GM18517 (cell line): ENCODE measurements around the gene ZBTB12.
"Not testable (repeated sequence)": the region's sequence is repeated elsewhere in the genome, so short reads cannot be mapped to it uniquely, and the experiment has no call there.

Experiments
- ATAC-seq: cut with Tn5 transposase; IDR thresholded peaks from one replicate; pipeline ENCODE4 v1.9.1; 2021; ENCODE audit warnings: mild to moderate bottlenecking, moderate library complexity; ENCODE audit not compliant: unreplicated experiment

ZBTB12 gene, protein sequence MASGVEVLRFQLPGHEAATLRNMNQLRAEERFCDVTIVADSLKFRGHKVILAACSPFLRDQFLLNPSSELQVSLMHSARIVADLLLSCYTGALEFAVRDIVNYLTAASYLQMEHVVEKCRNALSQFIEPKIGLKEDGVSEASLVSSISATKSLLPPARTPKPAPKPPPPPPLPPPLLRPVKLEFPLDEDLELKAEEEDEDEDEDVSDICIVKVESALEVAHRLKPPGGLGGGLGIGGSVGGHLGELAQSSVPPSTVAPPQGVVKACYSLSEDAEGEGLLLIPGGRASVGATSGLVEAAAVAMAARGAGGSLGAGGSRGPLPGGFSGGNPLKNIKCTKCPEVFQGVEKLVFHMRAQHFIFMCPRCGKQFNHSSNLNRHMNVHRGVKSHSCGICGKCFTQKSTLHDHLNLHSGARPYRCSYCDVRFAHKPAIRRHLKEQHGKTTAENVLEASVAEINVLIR

DNA sequence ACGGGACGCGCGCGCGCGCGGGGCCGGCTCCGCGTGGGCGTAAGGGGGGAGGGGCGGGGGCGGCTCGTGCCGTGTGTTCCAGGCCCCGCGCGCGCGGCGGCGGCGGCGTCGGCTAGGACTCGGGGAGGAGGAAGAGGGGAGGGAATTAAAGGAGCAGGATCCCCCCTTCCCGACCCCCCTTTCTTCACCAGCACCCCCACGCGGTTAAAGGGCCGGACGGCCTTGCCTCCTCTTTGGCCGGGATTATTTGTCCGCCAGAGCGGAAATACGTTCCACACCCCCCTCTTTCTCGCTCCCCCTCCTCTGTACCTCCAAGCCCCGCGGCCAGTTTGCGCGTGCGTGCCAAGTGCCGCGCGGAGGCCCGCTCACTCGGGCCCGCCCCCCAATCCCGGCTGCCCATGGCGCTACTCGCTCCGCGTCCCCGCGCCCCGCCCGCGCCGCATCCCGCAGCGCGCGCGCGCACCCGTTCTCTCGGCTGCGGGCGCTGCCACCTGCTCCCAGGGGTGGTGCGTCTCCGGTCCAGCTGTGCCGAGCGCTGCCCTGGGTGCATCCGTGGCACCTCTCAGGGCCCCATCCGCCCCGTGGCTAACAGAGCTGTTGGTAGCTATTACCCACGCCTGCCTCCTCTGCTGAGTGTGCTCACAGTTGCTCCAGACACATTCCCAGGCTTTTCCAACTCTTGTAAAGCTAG, at the start of gene ZBTB12:
Gene ZBTB12, minus strand, starts transcription at position 134 of the 691 bp plus-strand sequence. CDS start 781 bp downstream, outside the sequence.
- ATAC-seq: no peak

DNA sequence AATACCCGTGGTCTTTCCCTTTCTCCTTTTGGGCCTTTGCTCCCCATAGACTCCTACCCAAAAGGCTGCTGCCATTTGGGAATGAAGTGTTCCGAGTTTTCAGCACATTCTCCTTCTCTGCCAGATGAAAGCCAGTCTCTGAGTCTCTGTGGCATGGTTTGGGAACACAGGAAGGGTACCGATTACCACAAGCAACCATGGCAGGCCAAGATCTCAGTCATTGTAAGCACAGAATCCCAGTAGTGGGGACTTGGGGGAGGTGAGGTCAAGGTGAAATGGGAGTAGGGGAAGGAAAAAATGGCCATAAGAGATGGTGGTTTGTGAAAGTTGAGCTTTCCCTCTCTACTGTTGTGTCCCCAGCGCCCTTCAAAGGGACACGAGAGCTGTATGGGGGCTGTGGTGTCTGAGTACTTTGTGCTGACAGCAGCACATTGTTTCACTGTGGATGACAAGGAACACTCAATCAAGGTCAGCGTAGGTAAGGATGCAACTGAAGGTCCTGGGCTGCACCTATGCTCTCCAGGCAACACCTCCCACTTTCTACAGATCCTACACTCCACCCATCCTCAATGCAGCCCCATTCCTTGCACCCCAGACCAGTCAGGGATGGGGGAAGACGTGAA, 48.2 kb upstream of the ZBTB12 start:
- no peak for ATAC-seq

DNA sequence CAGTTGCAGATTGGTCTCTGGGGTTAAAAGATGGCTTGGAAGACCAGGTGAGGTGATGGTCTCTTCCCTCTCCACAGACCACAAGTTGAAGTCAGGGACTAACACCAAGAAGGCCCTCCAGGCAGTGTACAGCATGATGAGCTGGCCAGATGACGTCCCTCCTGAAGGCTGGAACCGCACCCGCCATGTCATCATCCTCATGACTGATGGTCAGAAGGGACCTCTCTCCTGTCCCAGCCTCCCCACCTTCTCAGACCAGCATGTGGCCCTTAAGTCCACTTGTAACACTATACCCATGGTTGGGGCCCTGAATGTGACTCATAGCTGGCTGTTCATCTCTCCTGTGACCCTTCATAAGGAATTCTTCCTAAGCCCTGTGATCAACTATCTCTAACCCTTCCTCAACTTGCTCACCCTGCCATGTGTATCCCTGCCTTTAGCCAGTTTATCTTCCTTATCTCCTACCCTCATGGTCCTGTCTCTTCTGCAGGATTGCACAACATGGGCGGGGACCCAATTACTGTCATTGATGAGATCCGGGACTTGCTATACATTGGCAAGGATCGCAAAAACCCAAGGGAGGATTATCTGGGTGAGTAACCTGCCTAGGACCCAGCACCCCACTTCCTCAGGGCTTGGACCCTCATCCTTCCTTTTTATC, 47.0 kb upstream of the ZBTB12 start:
- no peak for ATAC-seq

DNA sequence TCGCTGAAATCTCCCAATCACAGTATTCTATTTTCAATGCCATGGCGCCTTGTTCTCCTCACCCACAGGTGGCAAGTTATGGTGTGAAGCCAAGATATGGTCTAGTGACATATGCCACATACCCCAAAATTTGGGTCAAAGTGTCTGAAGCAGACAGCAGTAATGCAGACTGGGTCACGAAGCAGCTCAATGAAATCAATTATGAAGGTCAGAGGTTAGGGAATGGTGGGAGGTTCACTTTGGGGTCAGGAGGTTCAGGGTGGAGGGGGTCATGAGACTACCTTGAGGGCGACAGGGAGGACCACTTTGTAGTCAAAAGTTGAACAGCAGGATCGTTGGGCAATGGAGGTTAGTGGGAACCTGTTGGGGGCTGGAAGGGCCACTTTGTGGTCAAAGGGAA, 46.4 kb upstream of the ZBTB12 start:
- ATAC-seq: no peak

DNA sequence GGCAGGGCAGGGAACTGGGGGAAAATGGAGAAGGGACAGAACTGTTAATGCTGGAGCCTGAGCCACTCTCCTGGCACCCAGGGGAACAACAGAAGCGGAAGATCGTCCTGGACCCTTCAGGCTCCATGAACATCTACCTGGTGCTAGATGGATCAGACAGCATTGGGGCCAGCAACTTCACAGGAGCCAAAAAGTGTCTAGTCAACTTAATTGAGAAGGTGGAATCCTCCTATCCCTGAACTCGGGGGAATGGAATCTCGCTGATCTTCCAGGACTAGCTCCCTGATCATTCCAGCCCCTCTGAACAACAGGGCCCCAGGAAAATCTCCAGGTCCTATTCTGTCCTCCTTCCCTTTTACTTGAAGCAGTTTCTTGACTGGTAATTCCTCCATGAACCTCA, 46.0 kb upstream of the ZBTB12 start:
- ATAC-seq: no peak

DNA sequence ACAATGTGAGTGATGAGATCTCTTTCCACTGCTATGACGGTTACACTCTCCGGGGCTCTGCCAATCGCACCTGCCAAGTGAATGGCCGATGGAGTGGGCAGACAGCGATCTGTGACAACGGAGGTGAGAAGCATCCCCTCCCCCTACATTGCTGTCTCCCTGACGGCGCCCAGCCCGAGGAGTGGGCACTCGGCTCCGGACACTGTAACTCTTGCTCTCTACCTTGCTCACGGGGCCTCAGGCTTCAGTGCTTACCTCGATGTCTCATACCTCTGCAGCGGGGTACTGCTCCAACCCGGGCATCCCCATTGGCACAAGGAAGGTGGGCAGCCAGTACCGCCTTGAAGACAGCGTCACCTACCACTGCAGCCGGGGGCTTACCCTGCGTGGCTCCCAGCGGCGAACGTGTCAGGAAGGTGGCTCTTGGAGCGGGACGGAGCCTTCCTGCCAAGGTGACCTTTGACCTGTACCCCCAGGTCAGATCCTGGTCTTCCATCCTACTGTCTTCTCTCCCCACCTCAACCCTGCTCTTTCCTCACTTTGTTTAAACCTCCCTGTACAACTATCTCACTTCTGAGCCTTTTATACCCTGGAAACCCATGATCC, 45.3 kb upstream of the ZBTB12 start:
- ATAC-seq: no peak

DNA sequence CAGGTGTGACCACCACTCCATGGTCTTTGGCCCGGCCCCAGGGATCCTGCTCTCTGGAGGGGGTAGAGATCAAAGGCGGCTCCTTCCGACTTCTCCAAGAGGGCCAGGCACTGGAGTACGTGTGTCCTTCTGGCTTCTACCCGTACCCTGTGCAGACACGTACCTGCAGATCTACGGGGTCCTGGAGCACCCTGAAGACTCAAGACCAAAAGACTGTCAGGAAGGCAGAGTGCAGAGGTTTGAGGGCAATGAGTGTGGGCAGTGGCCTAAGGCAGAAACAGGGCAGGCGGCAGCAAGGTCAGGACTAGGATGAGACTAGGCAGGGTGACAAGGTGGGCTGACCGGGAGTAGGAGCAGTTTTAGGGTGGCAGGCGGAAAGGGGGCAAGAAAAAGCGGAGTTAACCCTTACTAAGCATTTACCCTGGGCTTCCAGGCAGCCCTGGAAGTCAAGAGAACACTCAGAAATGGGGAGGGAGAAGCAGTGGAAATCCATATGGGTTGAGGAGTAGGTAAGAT, 44.5 kb upstream of the ZBTB12 start:
- ATAC-seq: no peak

DNA sequence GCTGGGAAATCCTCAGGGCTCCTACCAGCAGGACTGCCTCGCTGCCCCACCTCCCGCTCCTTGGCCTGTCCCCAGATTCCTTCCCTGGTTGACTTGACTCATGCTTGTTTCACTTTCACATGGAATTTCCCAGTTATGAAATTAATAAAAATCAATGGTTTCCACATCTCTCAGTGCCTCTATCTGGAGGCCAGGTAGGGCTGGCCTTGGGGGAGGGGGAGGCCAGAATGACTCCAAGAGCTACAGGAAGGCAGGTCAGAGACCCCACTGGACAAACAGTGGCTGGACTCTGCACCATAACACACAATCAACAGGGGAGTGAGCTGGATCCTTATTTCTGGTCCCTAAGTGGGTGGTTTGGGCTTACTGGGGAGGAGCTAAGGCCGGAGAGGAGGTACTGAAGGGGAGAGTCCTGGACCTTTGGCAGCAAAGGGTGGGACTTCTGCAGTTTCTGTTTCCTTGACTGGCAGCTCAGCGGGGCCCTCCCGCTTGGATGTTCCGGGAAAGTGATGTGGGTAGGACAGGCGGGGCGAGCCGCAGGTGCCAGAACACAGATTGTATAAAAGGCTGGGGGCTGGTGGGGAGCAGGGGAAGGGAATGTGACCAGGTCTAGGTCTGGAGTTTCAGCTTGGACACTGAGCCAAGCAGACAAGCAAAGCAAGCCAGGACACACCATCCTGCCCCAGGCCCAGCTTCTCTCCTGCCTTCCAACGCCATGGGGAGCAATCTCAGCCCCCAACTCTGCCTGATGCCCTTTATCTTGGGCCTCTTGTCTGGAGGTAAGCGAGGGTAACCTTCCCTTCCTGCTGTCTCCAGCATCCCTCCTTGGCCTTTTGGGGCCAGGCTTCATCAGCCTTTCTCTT, 43.9 kb upstream of the ZBTB12 start, which contains the start of gene CFB:
Gene CFB, plus strand, starts transcription at position 589 of the 863 bp plus-strand sequence. Its CDS starts 127 bp downstream, at position 716.
- ATAC-seq: no peak

DNA sequence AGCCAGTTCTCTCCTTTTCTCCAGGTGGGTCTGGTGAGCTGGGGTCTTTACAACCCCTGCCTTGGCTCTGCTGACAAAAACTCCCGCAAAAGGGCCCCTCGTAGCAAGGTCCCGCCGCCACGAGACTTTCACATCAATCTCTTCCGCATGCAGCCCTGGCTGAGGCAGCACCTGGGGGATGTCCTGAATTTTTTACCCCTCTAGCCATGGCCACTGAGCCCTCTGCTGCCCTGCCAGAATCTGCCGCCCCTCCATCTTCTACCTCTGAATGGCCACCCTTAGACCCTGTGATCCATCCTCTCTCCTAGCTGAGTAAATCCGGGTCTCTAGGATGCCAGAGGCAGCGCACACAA, 43.2 kb upstream of the ZBTB12 start:
- no peak for ATAC-seq

DNA sequence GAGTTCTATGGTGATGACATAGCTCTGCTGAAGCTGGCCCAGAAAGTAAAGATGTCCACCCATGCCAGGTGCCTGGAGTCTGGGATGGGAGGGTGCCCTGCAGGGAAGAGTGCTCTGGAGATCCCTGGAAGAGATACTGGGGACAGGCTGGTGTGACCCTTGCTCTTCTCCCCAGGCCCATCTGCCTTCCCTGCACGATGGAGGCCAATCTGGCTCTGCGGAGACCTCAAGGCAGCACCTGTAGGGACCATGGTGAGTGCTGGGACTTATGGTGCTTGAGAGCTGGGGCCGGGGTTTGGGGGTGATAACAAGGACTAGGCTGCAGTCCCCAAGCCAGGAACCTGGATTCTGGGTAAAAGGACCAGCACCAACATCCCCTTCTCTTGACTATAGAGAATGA, 41.9 kb upstream of the ZBTB12 start:
- ATAC-seq: no peak

DNA sequence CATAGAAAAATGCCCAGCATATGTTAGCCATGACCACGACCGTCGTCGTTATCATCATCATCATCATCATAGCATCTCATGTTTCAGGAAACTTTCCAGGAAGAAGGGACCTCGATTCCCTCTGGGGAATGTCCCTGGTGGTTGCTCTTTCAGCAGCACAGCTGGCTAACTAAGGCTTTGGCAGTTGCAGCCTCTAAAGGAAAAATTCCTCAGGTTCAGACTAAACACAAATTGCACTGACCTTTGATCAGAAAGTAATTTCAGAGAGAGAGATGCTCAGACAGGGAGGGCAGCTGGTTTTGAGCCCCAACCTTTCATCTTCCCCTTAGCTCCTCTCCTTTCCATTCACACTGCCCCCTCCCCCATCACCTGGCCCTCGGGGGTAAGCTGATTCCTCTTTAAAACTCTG, 38.4 kb upstream of the ZBTB12 start:
- ATAC-seq: no peak

DNA sequence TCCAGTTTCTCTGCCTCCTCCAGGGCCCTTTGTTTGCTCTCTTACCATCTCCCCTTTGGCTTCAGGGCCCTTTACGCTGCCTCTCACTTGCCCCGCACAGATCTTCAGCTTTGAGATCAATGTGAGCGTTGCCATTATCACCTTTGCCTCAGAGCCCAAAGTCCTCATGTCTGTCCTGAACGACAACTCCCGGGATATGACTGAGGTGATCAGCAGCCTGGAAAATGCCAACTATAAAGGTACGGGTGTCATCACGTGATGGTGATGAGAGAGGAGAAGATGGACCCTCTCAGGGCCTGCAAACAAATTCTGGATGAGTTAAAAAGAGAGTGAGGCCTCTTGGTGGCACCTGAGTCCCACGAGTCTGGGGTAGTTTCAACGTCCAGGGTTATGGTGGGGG, 33.9 kb upstream of the ZBTB12 start:
- no peak for ATAC-seq

DNA sequence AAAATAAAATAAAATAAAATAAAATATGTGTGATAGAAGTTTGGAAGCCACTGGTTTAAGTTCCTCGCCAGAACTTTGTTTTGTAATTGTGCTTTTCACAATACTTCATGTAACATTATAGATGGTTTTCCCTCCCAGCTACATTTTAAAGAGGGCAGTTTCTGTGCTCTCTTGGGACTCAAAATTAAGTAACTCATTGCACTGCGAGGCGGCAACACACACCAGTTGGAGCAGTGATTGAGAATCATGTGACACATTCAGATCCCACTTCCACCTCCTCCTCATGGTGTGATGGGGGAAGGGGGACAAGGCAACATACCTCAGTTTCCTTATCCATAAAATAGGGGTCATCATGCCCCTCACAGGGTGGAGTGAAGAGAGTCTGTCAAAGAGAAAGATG, 33.1 kb upstream of the ZBTB12 start:
- no peak for ATAC-seq

DNA sequence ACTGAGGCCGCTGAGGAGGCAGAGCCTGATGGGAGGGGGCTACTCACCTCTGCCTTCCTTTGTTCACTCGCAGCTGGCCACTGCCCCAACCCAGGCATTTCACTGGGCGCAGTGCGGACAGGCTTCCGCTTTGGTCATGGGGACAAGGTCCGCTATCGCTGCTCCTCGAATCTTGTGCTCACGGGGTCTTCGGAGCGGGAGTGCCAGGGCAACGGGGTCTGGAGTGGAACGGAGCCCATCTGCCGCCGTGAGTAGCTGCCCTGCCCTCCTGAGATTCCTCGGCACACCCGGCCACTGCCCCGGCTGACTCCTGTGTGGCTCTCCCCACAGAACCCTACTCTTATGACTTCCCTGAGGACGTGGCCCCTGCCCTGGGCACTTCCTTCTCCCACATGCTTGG, 31.7 kb upstream of the ZBTB12 start:
- no peak for ATAC-seq

DNA sequence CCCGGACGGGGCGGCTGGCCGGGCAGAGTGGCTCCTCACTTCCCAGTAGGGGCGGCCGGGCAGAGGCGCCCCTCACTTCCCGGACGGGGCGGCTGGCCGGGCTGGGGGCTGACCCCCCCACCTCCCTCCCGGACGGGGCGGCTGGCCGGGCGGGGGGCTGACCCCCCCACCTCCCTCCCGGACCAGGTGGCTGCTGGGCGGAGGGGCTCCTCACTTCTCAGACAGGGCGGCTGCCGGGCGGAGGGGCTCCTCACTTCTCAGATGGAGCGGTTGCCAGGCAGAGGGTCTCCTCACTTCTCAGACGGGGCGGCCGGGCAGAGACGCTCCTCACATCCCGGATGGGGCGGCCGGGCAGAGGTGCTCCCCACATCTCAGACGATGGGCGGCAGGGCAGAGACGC, 30.3 kb upstream of the ZBTB12 start:
- ATAC-seq: not testable (repeated sequence)

DNA sequence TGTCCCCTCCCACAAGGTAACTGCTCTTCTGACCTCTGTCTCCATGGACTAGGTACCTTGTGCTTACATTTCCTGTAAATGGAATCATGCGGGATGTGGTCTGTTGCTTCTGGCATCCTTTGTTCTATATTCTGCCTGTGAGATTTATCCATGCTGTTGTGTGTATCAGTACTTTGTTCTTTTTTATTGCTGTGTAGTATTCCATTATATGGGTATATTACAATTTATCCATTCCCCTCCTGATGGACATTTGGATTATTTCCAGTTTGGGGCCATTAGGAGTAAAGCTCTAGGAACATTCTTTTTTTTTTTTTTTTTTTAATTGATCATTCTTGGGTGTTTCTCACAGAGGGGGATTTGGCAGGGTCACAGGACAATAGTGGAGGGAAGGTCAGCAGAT, 29.1 kb upstream of the ZBTB12 start:
- no peak for ATAC-seq

DNA sequence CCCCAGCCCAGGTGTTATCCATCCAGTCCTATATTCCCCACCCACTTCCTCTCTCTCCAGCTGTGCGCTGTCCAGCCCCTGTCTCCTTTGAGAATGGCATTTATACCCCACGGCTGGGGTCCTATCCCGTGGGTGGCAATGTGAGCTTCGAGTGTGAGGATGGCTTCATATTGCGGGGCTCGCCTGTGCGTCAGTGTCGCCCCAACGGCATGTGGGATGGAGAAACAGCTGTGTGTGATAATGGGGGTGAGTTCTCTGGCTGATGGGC, 26.7 kb upstream of the ZBTB12 start:
- ATAC-seq: no peak

DNA sequence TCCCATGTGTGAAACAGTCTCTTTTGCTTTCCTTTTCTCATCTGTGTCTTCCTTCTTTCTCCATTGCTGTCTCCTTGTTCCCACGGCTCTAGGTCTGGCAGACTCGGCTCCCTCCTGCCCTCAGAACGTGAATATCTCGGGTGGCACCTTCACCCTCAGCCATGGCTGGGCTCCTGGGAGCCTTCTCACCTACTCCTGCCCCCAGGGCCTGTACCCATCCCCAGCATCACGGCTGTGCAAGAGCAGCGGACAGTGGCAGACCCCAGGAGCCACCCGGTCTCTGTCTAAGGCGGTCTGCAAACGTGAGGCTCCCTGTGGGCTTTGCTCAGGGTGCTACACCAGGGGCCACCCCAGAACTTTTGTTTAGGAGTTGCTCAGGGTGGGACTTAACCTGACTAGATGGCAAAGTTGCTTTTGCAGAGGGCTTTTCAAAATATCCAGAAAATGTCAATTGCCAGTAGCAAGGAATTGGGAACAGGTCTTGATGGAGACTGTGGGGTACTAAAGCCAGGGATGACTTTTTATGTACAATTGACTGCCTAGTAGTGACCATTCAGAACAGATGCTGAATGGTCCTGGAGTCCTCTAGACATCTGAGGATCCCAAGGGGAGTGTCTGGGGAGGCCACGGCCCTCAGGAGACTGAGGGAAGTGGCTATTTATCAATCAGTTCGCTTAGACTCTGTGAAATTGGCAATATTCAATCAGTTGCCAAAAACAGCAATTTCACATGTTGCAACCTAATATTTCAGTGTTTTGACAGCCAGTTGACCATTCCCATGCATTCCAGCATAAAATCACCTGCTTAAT, 26.2 kb upstream of the ZBTB12 start:
- no peak for ATAC-seq

DNA sequence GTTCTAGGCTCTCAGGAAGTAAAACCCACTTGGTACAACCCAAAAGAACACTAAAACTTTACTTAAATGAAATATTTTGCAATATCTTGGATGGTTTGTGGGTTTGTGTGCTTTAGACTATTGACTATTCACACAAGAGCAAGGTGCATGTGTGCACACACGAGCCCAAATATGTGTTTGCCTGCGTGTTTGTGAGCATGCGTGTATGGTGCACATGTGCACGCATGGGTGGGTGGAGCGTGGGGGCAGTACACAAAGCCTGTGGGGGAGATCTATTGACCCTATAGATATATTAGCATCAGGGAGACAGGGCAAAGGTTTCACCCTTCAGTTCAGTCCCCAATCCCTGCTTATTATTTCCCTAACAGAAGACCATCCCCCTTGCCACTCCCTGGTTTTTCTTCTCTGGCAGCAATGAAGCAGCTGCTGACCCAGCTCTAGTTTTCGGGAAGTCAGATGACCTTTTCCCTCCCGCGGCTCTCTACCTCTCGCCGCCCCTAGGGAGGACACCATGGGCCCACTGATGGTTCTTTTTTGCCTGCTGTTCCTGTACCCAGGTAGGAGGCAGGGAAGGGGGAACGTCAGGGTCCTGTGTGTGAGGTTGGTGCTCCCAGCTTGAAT, 25.5 kb upstream of the ZBTB12 start, which contains the start of gene C2:
Gene C2, plus strand, starts transcription at position 476 of the 621 bp plus-strand sequence. Its CDS starts 36 bp downstream, at position 512.
- ATAC-seq: no peak
